Measurements from ENCODE around the gene PLAC8L1.
A peak's percentile ranks its signal among the peaks of the same experiment; 100 is the strongest.

Gene PLAC8L1

GRCh38 chr5:146051678-146052077 is 53.7 kb downstream of the PLAC8L1 start:
- TF ChIP-seq, protein P1, sequence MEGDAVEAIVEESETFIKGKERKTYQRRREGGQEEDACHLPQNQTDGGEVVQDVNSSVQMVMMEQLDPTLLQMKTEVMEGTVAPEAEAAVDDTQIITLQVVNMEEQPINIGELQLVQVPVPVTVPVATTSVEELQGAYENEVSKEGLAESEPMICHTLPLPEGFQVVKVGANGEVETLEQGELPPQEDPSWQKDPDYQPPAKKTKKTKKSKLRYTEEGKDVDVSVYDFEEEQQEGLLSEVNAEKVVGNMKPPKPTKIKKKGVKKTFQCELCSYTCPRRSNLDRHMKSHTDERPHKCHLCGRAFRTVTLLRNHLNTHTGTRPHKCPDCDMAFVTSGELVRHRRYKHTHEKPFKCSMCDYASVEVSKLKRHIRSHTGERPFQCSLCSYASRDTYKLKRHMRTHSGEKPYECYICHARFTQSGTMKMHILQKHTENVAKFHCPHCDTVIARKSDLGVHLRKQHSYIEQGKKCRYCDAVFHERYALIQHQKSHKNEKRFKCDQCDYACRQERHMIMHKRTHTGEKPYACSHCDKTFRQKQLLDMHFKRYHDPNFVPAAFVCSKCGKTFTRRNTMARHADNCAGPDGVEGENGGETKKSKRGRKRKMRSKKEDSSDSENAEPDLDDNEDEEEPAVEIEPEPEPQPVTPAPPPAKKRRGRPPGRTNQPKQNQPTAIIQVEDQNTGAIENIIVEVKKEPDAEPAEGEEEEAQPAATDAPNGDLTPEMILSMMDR (IDR thresholded peaks at IDR 0.05; ENCODE audit: low read depth, low read length): no peak
- DNase-seq (ENCODE audit: low read depth, low spot score): peak; percentile 46
- in situ Hi-C loops (cut with HindIII; ENCODE audit: low sequenced_read_pairs): no loop called here
- no peak overlapping the region for H3K4me3 ChIP-seq (ENCODE audit: low read depth, low read length)

GRCh38 chr5:146050086-146050485 is 55.3 kb downstream of the PLAC8L1 start:
- TF ChIP-seq, protein P1 (IDR thresholded peaks at IDR 0.05; ENCODE audit: low read depth, low read length): no peak
- in situ Hi-C loops (cut with HindIII; ENCODE audit: low sequenced_read_pairs): no loop called here
- DNase-seq (ENCODE audit: low read depth, low spot score): no peak
- H3K4me3 ChIP-seq (ENCODE audit: low read depth, low read length): no peak overlapping the region

DNA sequence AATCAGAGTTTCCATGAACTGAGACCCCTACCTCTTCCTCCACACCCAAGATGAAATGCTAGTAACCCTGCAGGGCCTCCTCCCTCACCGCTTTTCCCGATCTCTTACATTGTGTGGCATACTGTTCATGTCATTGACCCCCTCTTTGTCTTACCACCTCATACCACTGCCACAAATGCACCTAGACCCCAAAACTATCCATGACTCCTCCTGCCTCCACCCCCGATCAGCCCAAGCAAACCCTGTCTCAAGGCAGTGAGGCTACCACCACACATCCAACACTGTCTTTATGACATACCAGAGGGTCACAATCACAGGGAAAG is 55.7 kb downstream of the PLAC8L1 start:
- TF ChIP-seq, protein P1 (IDR thresholded peaks at IDR 0.05; ENCODE audit: low read depth, low read length): no peak
- DNase-seq (ENCODE audit: low read depth, low spot score): no peak
- no peak overlapping the region for H3K4me3 ChIP-seq (ENCODE audit: low read depth, low read length)
- in situ Hi-C loops (cut with HindIII; ENCODE audit: low sequenced_read_pairs): no loop called here

DNA sequence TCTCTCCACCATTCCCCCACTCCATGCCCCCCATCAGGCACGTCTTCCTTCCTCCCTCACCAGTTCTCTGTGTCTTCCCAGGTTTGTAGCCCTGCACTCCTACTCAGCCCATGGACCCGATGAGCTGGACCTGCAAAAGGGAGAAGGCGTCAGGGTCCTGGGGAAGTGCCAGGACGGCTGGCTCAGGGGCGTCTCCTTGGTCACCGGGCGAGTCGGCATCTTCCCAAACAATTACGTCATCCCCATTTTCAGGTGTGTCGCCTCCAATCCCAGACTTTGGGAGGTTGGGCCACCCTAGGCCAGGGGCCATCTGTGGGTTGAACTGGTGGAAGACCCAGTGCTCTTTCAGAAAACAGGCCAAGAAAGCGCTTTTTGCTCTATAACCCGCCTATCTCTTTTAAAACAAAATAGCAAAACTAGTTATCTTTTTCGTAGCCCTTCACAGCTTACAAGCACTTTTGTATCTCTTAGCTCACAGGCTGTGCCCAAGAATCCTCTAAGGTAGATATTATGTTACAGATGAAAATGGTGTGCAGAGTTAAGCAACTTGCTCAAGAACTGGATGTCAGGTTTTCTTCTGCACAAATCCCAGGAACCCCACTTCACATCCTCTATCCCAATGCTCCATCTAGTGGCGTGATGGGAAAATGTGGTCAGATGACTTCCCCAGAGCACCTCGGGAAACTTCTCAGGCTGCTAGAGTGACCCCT is 56.2 kb downstream of the PLAC8L1 start:
- DNase-seq (ENCODE audit: low read depth, low spot score): peak; percentile 79
- H3K4me3 ChIP-seq (ENCODE audit: low read depth, low read length): no peak overlapping the region
- in situ Hi-C loops (cut with HindIII; ENCODE audit: low sequenced_read_pairs): no loop called here
- TF ChIP-seq, protein P1 (IDR thresholded peaks at IDR 0.05; ENCODE audit: low read depth, low read length): peak; percentile 78

DNA sequence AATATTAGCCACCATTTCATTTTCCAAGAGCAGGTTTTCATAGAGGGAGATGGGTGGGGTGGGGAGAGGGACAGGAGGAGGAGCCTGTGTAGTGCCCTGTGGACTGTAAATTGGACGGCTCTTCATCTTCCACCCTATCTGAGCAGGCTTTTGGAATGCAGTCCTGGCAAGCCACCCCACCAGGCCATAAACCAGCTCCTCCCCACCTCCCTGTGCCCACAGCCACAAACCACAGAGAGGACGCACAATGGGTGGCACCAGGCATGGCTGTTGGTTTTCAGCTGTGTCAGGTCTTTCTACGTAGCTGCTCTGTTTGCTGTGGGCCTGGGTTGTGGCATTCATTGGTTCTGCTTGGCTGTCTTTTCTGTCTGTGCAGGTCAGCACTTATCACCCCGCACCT is 58.0 kb downstream of the PLAC8L1 start:
- DNase-seq (ENCODE audit: low read depth, low spot score): peak; percentile 8
- TF ChIP-seq, protein P1 (IDR thresholded peaks at IDR 0.05; ENCODE audit: low read depth, low read length): no peak
- in situ Hi-C loops (cut with HindIII; ENCODE audit: low sequenced_read_pairs): no loop called here
- H3K4me3 ChIP-seq (ENCODE audit: low read depth, low read length): no peak overlapping the region

DNA sequence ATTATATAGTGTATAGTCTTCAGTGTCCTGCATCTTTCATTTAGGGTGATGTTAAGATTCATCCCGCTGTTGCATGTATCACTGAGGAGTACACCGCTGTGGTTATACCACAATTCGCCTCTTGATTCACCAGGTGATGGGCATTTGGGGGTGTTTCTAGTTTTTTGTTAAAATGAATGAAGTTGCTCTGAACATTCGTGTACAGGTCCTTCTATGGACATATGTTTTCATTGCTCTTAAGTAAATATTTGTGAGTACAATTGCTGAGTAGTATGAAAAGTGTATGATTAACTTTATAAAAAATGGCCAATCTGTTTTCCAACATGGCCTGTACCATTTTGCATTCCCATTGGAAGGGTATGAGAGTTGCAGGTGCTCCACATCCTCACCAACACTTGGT is 61.7 kb downstream of the PLAC8L1 start:
- no peak for DNase-seq (ENCODE audit: low read depth, low spot score)
- in situ Hi-C loops (cut with HindIII; ENCODE audit: low sequenced_read_pairs): no loop called here
- no peak overlapping the region for H3K4me3 ChIP-seq (ENCODE audit: low read depth, low read length)
- TF ChIP-seq, protein P1 (IDR thresholded peaks at IDR 0.05; ENCODE audit: low read depth, low read length): no peak
